Type B pancreatic cell (in vitro differentiated cells): ENCODE results near the gene GALNT4. TPM values are rescaled to one million over a fixed set of nuclear protein-coding genes. Genes with fewer than 3 reads are reported as not detected.

ENCODE experiments used
- DNase-seq: peaks from one replicate; pipeline ENCODE4 v3.0.0; 2021; ENCODE audit warnings: mixed read lengths; ENCODE audit not compliant: unreplicated experiment; ENCODE audit errors: extremely low spot score
- H3K27ac Mint-ChIP-seq: 2 replicates; pipeline ENCODE4 v1.8.0; 2021; ENCODE audit warnings: mild to moderate bottlenecking, mixed read lengths
- H3K27me3 Mint-ChIP-seq: 2 replicates; pipeline ENCODE4 v1.8.0; 2021; ENCODE audit warnings: mixed read lengths
- H3K36me3 Mint-ChIP-seq: 2 replicates; pipeline ENCODE4 v1.8.0; 2021; ENCODE audit warnings: mixed read lengths
- H3K4me1 Mint-ChIP-seq: one replicate; pipeline ENCODE4 v1.8.0; 2021; ENCODE audit warnings: mixed read lengths; ENCODE audit not compliant: unreplicated experiment
- H3K4me3 Mint-ChIP-seq: 2 replicates; pipeline ENCODE4 v1.8.0; 2021; ENCODE audit warnings: mild to moderate bottlenecking, mixed read lengths
- H3K9me3 Mint-ChIP-seq: 2 replicates; pipeline ENCODE4 v1.8.0; 2021; ENCODE audit warnings: mixed read lengths
- CTCF ChIP-seq: fragments of 200-600 bp; sonication (generic); conservative IDR thresholded peaks from 2 replicates; pipeline ENCODE4 v1.5.0; 2021; ENCODE audit warnings: antibody characterized with exemption, mild to moderate bottlenecking
- long read RNA-seq: library from polyadenylated mRNA; unstranded; transcript quantifications from one replicate; pipeline ENCODE4 v2.0.0, GENCODE V29; 2020
- total RNA-seq: library from RNA; stranded (reverse); gene quantifications from 2 replicates; pipeline ENCODE4 v1.2.1, GENCODE V29; 2021; ENCODE audit warnings: low replicate concordance

The GALNT4 gene
- total RNA-seq: 8.7 and 10.1 TPM in 2 replicates
- long read RNA-seq, full-length matches to known transcripts: 39 of 39 reads
- long read RNA-seq, partial matches to known transcripts: 0 of 39 reads
- long read RNA-seq, other reads (novel, unspliced or antisense): 0 of 39 reads

- DNase-seq: peak; percentile 90
- Mint-ChIP-seq H3K4me3 (peak within 1 kb of the TSS; percentile 92), H3K27ac (peak within 1 kb of the TSS; percentile 88), H3K4me1 (peaks cover 34% of the 10 kb centered on the region), H3K27me3 (no peaks in the 10 kb centered on the region), H3K36me3 (peaks cover 18% of the 10 kb centered on the region), H3K9me3 (no peaks in the 10 kb centered on the region)
- TF ChIP-seq CTCF: peak; percentile 82
Observed at GRCh38 chr12:89524541-89525304, at the start of gene GALNT4. Gene GALNT4, minus strand, starts transcription at chr12:89524796. Its CDS starts 247 bp downstream, at chr12:89524549.

- H3K4me3 Mint-ChIP-seq: no peak overlapping the region
- no peak overlapping the region for H3K27ac Mint-ChIP-seq
- no peak for DNase-seq
- H3K4me1 Mint-ChIP-seq: peaks cover 21% of the 10 kb centered on the region
- H3K9me3 Mint-ChIP-seq: no peaks in the 10 kb centered on the region
- H3K27me3 Mint-ChIP-seq: no peaks in the 10 kb centered on the region
- H3K36me3 Mint-ChIP-seq: no peaks in the 10 kb centered on the region
- no peak for TF ChIP-seq CTCF
Observed at GRCh38 chr12:89573051-89573810, 48.6 kb upstream of the GALNT4 start.

- no peak for TF ChIP-seq CTCF
- H3K36me3 Mint-ChIP-seq: no peaks in the 10 kb centered on the region
- no peak overlapping the region for H3K4me3 Mint-ChIP-seq
- peaks cover 24% of the 10 kb centered on the region for H3K4me1 Mint-ChIP-seq
- DNase-seq: no peak
- H3K27me3 Mint-ChIP-seq: no peaks in the 10 kb centered on the region
- no peaks in the 10 kb centered on the region for H3K9me3 Mint-ChIP-seq
- H3K27ac Mint-ChIP-seq: no peak overlapping the region
Observed at GRCh38 chr12:89571491-89572195, 47.0 kb upstream of the GALNT4 start.

GRCh38 chr12:89568484-89568883 is 43.9 kb upstream of the GALNT4 start:
- Mint-ChIP-seq H3K4me3 (no peak overlapping the region), H3K4me1 (peaks cover 18% of the 10 kb centered on the region), H3K27ac (no peak overlapping the region), H3K36me3 (no peaks in the 10 kb centered on the region), H3K9me3 (no peaks in the 10 kb centered on the region), H3K27me3 (no peaks in the 10 kb centered on the region)
- DNase-seq: no peak
- TF ChIP-seq CTCF: no peak

- no peak overlapping the region for H3K4me3 Mint-ChIP-seq
- TF ChIP-seq CTCF: no peak
- H3K27me3 Mint-ChIP-seq: no peaks in the 10 kb centered on the region
Observed at GRCh38 chr12:89567691-89568239, 43.2 kb upstream of the GALNT4 start.

More at GRCh38 chr12:89567691-89568239, 43.2 kb upstream of the GALNT4 start:
- DNase-seq: no peak
- Mint-ChIP-seq H3K27ac (no peak overlapping the region), H3K9me3 (no peaks in the 10 kb centered on the region), H3K36me3 (no peaks in the 10 kb centered on the region), H3K4me1 (peaks cover 16% of the 10 kb centered on the region)
